Measurements from ENCODE around the gene AGBL1.

- TF ChIP-seq, protein P1, sequence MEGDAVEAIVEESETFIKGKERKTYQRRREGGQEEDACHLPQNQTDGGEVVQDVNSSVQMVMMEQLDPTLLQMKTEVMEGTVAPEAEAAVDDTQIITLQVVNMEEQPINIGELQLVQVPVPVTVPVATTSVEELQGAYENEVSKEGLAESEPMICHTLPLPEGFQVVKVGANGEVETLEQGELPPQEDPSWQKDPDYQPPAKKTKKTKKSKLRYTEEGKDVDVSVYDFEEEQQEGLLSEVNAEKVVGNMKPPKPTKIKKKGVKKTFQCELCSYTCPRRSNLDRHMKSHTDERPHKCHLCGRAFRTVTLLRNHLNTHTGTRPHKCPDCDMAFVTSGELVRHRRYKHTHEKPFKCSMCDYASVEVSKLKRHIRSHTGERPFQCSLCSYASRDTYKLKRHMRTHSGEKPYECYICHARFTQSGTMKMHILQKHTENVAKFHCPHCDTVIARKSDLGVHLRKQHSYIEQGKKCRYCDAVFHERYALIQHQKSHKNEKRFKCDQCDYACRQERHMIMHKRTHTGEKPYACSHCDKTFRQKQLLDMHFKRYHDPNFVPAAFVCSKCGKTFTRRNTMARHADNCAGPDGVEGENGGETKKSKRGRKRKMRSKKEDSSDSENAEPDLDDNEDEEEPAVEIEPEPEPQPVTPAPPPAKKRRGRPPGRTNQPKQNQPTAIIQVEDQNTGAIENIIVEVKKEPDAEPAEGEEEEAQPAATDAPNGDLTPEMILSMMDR (IDR thresholded peaks at IDR 0.05; ENCODE audit: insufficient read depth, low read length), result no peak
- TF ChIP-seq POLR2AphosphoS5 (IDR thresholded peaks at IDR 0.05; ENCODE audit: low read depth) (no peak), REST (IDR thresholded peaks at IDR 0.05; ENCODE audit: insufficient replicate concordance, low read depth) (no peak), SPI1 (IDR thresholded peaks at IDR 0.05; ENCODE audit: borderline replicate concordance, low read depth) (no peak)
Measured at GRCh38 chr15:86863226-86863915, 783.7 kb downstream of the AGBL1 start.

Measured in HL-60 (cell line).